ENCODE results near the gene LRRK2.

GRCh38 chr12:40261937-40262336 lies 37.1 kb downstream of the LRRK2 start:
- TF ChIP-seq CTCF (IDR thresholded peaks at IDR 0.05; ENCODE audit: low read depth, low read length, missing input control) (no peak), HNF4A (conservative IDR thresholded peaks at IDR 0.05) (no peak)

Measured in liver (tissue), 3 donors.